IMR-90 (cell line): ENCODE results near the gene HDAC3. TPM values are rescaled to one million over a fixed set of nuclear protein-coding genes. Genes with fewer than 3 reads are reported as not detected.

Experiments
- ATAC-seq: fragments of 200-7000 bp; cut with Tn5 transposase; 2 replicates; pipeline ENCODE4 v1.9.1; 2020; ENCODE audit warnings: low read depth, mild to moderate bottlenecking, moderate library complexity
- BruUV-seq: library from RNA; stranded (reverse); fragments of 400-500 nt; replicated peaks from 2 replicates; lab custom pipeline; 2021; lab: Mats Ljungman, UMichigan
- CTCF ChIA-PET: fragments of 300-600 bp; formaldehyde crosslinking; extraction: SDS; loops from one replicate; lab custom pipeline; 2021; ENCODE audit warnings: antibody characterized with exemption; lab: Yijun Ruan, JAX
- POLR2A ChIA-PET: fragments of 300-600 bp; sonication (Branson Sonifier 250); formaldehyde crosslinking; loops from one replicate; lab custom pipeline; 2022; ENCODE audit warnings: antibody characterized with exemption; ENCODE audit not compliant: unreplicated experiment; lab: Charles Lee
- DNase-seq: peaks from one replicate; pipeline ENCODE4 v3.0.0; 2013
- H2AFZ ChIP-seq: replicated peaks from 2 replicates; pipeline ENCODE3; 2013; ENCODE audit warnings: low read length, mild to moderate bottlenecking; ENCODE audit not compliant: poor library complexity
- H2AK5ac ChIP-seq: 2 replicates; pipeline ENCODE4 v1.6.1; 2013; ENCODE audit warnings: low read depth, low read length, inconsistent platforms
- H2AK9ac ChIP-seq: replicated peaks from 2 replicates; pipeline ENCODE3; 2013; ENCODE audit warnings: mild to moderate bottlenecking, low read depth, low read length, moderate library complexity; ENCODE audit not compliant: poor library complexity
- H2BK120ac ChIP-seq: 2 replicates; pipeline ENCODE4 v1.6.1; 2013; ENCODE audit warnings: low read depth, low read length, inconsistent platforms
- H2BK15ac ChIP-seq: 3 replicates; pipeline ENCODE4 v1.6.1; 2013; ENCODE audit warnings: low read depth, low read length, inconsistent platforms
- H2BK20ac ChIP-seq: 2 replicates; pipeline ENCODE4 v1.6.1; 2013; ENCODE audit warnings: low read depth, mild to moderate bottlenecking, inconsistent platforms, low read length, moderate library complexity
- H2BK5ac ChIP-seq: 2 replicates; pipeline ENCODE4 v1.6.1; 2013; ENCODE audit warnings: mild to moderate bottlenecking, low read depth, low read length, inconsistent platforms; ENCODE audit not compliant: poor library complexity, severe bottlenecking
- H3K14ac ChIP-seq: replicated peaks from 2 replicates; pipeline ENCODE4 v1.6.1; 2013; ENCODE audit warnings: low read depth, low read length, inconsistent platforms
- H3K18ac ChIP-seq: 2 replicates; pipeline ENCODE4 v1.6.1; 2013; ENCODE audit warnings: low read depth, low read length, control low read depth
- H3K23ac ChIP-seq: 2 replicates; pipeline ENCODE4 v1.6.1; 2013; ENCODE audit warnings: low read depth, low read length, inconsistent platforms
- H3K27ac ChIP-seq: 2 replicates; pipeline ENCODE4 v1.5.1; 2013; ENCODE audit warnings: mild to moderate bottlenecking, control low read depth, low read length; ENCODE audit not compliant: insufficient read depth
- H3K27me3 ChIP-seq: 2 replicates; pipeline ENCODE4 v1.6.1; 2013; ENCODE audit warnings: low read length; ENCODE audit not compliant: control insufficient read depth, insufficient read depth
- H3K36me3 ChIP-seq: 2 replicates; pipeline ENCODE4 v1.6.1; 2013; ENCODE audit warnings: low read length, mixed read lengths; ENCODE audit not compliant: control insufficient read depth, insufficient read depth
- H3K4ac ChIP-seq: 2 replicates; pipeline ENCODE4 v1.6.1; 2013; ENCODE audit warnings: low read depth, low read length, inconsistent platforms
- H3K4me1 ChIP-seq: 2 replicates; pipeline ENCODE4 v1.6.1; 2013; ENCODE audit warnings: low read length, mixed read lengths; ENCODE audit not compliant: control insufficient read depth, insufficient read depth
- H3K4me2 ChIP-seq: 2 replicates; pipeline ENCODE4 v1.6.1; 2013; ENCODE audit warnings: low read depth, mild to moderate bottlenecking, control low read depth, low read length, moderate library complexity
- H3K4me3 ChIP-seq: 2 replicates; pipeline ENCODE4 v1.5.1; 2013; ENCODE audit warnings: low read depth, mild to moderate bottlenecking, control low read depth, low read length, moderate library complexity; ENCODE audit not compliant: insufficient read depth
- H3K56ac ChIP-seq: 2 replicates; pipeline ENCODE4 v1.6.1; 2013; ENCODE audit warnings: low read length, inconsistent platforms; ENCODE audit not compliant: insufficient read depth; ENCODE audit errors: extremely low read depth
- H3K79me1 ChIP-seq, 2 experiments: 2 replicates each; pipeline ENCODE4 v1.6.1; 2013; ENCODE audit warnings: low read length in 2 of 2, inconsistent platforms in 1 of 2, low read depth in 1 of 2
- H3K9ac ChIP-seq: 2 replicates; pipeline ENCODE4 v1.6.1; 2013; ENCODE audit warnings: low read depth, low read length, control low read depth
- H3K9me1 ChIP-seq: 2 replicates; pipeline ENCODE4 v1.6.1; 2013; ENCODE audit warnings: low read length, inconsistent platforms; ENCODE audit not compliant: insufficient read depth
- H3K9me3 ChIP-seq: 2 replicates; pipeline ENCODE4 v1.6.1; 2013; ENCODE audit warnings: low read length; ENCODE audit not compliant: control insufficient read depth, insufficient read depth
- H4K20me1 ChIP-seq: 2 replicates; pipeline ENCODE4 v1.6.1; 2013; ENCODE audit warnings: low read length, inconsistent platforms; ENCODE audit not compliant: insufficient read depth
- H4K5ac ChIP-seq: 2 replicates; pipeline ENCODE4 v1.6.1; 2013; ENCODE audit warnings: mild to moderate bottlenecking, low read depth, low read length, control low read depth
- H4K8ac ChIP-seq, 2 experiments: 2 replicates each; pipeline ENCODE4 v1.6.1; 2013; ENCODE audit warnings: low read depth in 2 of 2, low read length in 2 of 2, control low read depth in 1 of 2, inconsistent platforms in 1 of 2
- H4K91ac ChIP-seq: 2 replicates; pipeline ENCODE4 v1.6.1; 2013; ENCODE audit warnings: low read depth, low read length, inconsistent platforms; ENCODE audit not compliant: insufficient read depth
- CEBPB ChIP-seq: IDR thresholded peaks from 2 replicates; pipeline ENCODE4 v1.6.1; 2012; ENCODE audit warnings: low read depth, low read length, improper control_type of control experiment
- CHD1 ChIP-seq: IDR thresholded peaks from 2 replicates; pipeline ENCODE4 v1.6.1; 2012; ENCODE audit warnings: low read depth, low read length, improper control_type of control experiment
- FOS ChIP-seq: fragments of 150-350 bp; IDR thresholded peaks from 2 replicates; pipeline ENCODE4 v1.6.1; 2016; ENCODE audit warnings: low read depth, low read length
- MAFK ChIP-seq: IDR thresholded peaks from 2 replicates; pipeline ENCODE4 v1.6.1; 2012; ENCODE audit warnings: low read depth, low read length, improper control_type of control experiment
- MAZ ChIP-seq: IDR thresholded peaks from 2 replicates; pipeline ENCODE4 v1.6.1; 2012; ENCODE audit warnings: low read depth, mild to moderate bottlenecking, low read length, improper control_type of control experiment, moderate library complexity, borderline replicate concordance
- MXI1 ChIP-seq: IDR thresholded peaks from 2 replicates; pipeline ENCODE4 v1.6.1; 2012; ENCODE audit warnings: low read depth, mild to moderate bottlenecking, low read length, moderate library complexity, borderline replicate concordance
- NFE2L2 ChIP-seq: fragments of 150-350 bp; IDR thresholded peaks from 2 replicates; pipeline ENCODE4 v1.6.1; 2016; ENCODE audit warnings: low read depth, mild to moderate bottlenecking, low read length
- POLR2A ChIP-seq: IDR thresholded peaks from 2 replicates; pipeline ENCODE4 v1.6.1; 2012; ENCODE audit warnings: mild to moderate bottlenecking, low read depth, low read length
- RFX5 ChIP-seq: IDR thresholded peaks from 2 replicates; pipeline ENCODE4 v1.8.0; 2012; ENCODE audit warnings: low read depth, mild to moderate bottlenecking, low read length, moderate library complexity
- SMC3 ChIP-seq: fragments of 150-350 bp; IDR thresholded peaks from 2 replicates; pipeline ENCODE4 v1.6.1; 2016; ENCODE audit warnings: low read depth, mild to moderate bottlenecking, antibody characterized with exemption, low read length, moderate library complexity
- WGBS, 2 experiments: methylation state at CpG; one replicate each; pipeline versions ENCODE4 v1.1.5 to v1.1.7; 2013; ENCODE audit warnings: missing lambda C conversion rate in 2 of 2; ENCODE audit not compliant: insufficient read length in 1 of 2; ENCODE audit errors: extremely low coverage in 2 of 2; 5-methylcytosine and 5-hydroxymethylcytosine counted together
- dilution Hi-C: fragments of 300-500 bp; cut with HindIII; formaldehyde crosslinking; loops from one replicate; pipeline ENCODE4 v1.14.3; 2018; ENCODE audit warnings: low sequenced_read_pairs; ENCODE audit not compliant: unreplicated experiment
- in situ Hi-C: fragments of 300-500 bp; cut with MboI; formaldehyde crosslinking; loops from 3 replicates; pipeline ENCODE4 v1.14.3; 2019; ENCODE audit warnings: low sequenced_read_pairs, inconsistent platforms, mixed read lengths
- intact Hi-C: fragments of 100-400 bp; cut with micrococcal nuclease; formaldehyde crosslinking; loops from 2 replicates; pipeline ENCODE4 v1.10.0; 2022
- polyA plus RNA-seq, 3 experiments: library from polyadenylated mRNA; depleted of rRNA; stranded (reverse); fragments of >200 nt; gene quantifications; 2 replicates each; pipeline ENCODE4 v1.2.3, GENCODE V29; 2012; ENCODE audit warnings: low replicate concordance in 1 of 3
- total RNA-seq: library from RNA; depleted of rRNA; stranded (reverse); fragments of >200 nt; gene quantifications from 2 replicates; pipeline ENCODE4 v1.2.3, GENCODE V29; 2012
- TF ChIP-seq, protein P1 (sequence below): fragments of 150-350 bp; IDR thresholded peaks from 2 replicates; pipeline ENCODE4 v1.6.1; 2016; ENCODE audit warnings: low read depth, mild to moderate bottlenecking, low read length, moderate library complexity, borderline replicate concordance

The HDAC3 gene
- total and polyA plus RNA-seq, 2 of the 4 experiments (the other 2 are of a cell fraction), result 84.2 to 89.7 TPM

DNA sequence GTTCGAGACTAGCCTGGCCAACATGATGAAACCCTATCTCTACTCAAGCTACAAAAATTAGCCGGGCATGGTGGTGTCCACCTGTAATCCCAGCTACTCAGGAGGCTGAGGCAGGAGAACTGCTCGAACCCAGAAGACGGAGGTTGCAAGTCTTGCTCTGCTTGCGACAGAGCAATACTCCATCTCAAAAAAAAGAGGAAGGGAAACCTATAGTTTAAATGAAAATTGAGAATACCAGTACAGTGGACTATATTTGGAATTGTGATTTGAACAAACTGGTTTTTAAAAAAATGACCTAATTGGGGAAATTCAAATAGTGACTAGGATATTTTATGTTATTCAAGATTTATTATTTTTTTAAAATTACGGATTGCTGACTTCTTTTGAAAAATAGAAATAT, 51.1 kb downstream of the HDAC3 start:
- Histone ChIP-seq H4K8ac (no peak overlapping the region), H3K4ac (no peak overlapping the region), H3K27ac (no peak overlapping the region), H3K9me1 (no peaks in the 10 kb centered on the region), H3K27me3 (no peaks in the 10 kb centered on the region), H3K56ac (no peak overlapping the region), H3K18ac (no peak overlapping the region), H4K20me1 (no peaks in the 10 kb centered on the region), H3K14ac (no peak overlapping the region), H2AK9ac (no peak overlapping the region), H3K9ac (no peak overlapping the region), H2BK15ac (no peak overlapping the region), H3K4me3 (no peak overlapping the region), H4K91ac (no peak overlapping the region), H3K36me3 (peaks cover 13% of the 10 kb centered on the region), H2BK5ac (no peak overlapping the region), H2BK120ac (no peak overlapping the region), H3K79me1 (peaks cover 19 to 25% of the 10 kb centered on the region in 2 experiments), H3K9me3 (no peaks in the 10 kb centered on the region), H3K4me2 (no peak overlapping the region), H2AFZ (no peak overlapping the region), H2BK20ac (no peak overlapping the region), H3K4me1 (no peaks in the 10 kb centered on the region), H2AK5ac (no peak overlapping the region), H4K5ac (no peak overlapping the region), H3K23ac (no peak overlapping the region)
- ChIA-PET POLR2A (no interaction called here), CTCF (no interaction called here)
- dilution Hi-C loops, result no loop called here
- in situ Hi-C loops, result loop anchor here (25.0 kb wide), 1 partner anchor 898 kb away; the partner anchor contains the start of genes HARS1 and HARS2
- no CpG with 5 or more reads among the region's 6 CpGs for WGBS, 2 experiments
- intact Hi-C loops, result no loop called here
- TF ChIP-seq, protein P1, sequence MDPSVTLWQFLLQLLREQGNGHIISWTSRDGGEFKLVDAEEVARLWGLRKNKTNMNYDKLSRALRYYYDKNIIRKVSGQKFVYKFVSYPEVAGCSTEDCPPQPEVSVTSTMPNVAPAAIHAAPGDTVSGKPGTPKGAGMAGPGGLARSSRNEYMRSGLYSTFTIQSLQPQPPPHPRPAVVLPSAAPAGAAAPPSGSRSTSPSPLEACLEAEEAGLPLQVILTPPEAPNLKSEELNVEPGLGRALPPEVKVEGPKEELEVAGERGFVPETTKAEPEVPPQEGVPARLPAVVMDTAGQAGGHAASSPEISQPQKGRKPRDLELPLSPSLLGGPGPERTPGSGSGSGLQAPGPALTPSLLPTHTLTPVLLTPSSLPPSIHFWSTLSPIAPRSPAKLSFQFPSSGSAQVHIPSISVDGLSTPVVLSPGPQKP, result no peak
- no peak for TF ChIP-seq MAFK
- no peak for TF ChIP-seq MXI1
- no peak for TF ChIP-seq NFE2L2
- TF ChIP-seq FOS, result no peak
- no peak for TF ChIP-seq SMC3
- no peak for TF ChIP-seq POLR2A
- no peak for TF ChIP-seq CEBPB
- no peak for TF ChIP-seq RFX5
- no peak for TF ChIP-seq MAZ
- TF ChIP-seq CHD1, result no peak
- DNase-seq (no peak), ATAC-seq (no peak)
- no TSS peak for BruUV-seq
